PC-9 (cell line): ENCODE measurements around the gene EPN1. TPM values are rescaled to one million over a fixed set of nuclear protein-coding genes. Genes with fewer than 3 reads are reported as not detected.

ENCODE experiments used
- BruUV-seq: library from RNA; stranded (reverse); fragments of 400-500 nt; replicated peaks from 2 replicates; lab custom pipeline; 2021; lab: Mats Ljungman, UMichigan
- CTCF ChIA-PET: fragments of 300-600 bp; sonication (Branson Sonifier 250); formaldehyde crosslinking; loops from one replicate; lab custom pipeline; 2022; ENCODE audit warnings: antibody characterized with exemption; lab: Charles Lee
- POLR2A ChIA-PET: fragments of 300-600 bp; sonication (Branson Sonifier 250); formaldehyde crosslinking; loops from one replicate; lab custom pipeline; 2022; ENCODE audit warnings: antibody characterized with exemption; ENCODE audit not compliant: unreplicated experiment; lab: Charles Lee
- DNase-seq, 2 experiments: peaks; one replicate each; pipeline versions ENCODE4 v3.0.0 to v3.0.0-alpha.2; 2015 to 2022; ENCODE audit warnings: mixed read lengths in 1 of 2
- H2AFZ ChIP-seq: fragments of 200-600 bp; sonication (generic); 2 replicates; pipeline ENCODE4 v1.8.1; 2017; ENCODE audit warnings: antibody characterized with exemption
- H3F3A ChIP-seq: fragments of 200-600 bp; sonication (generic); 2 replicates; pipeline ENCODE4 v1.8.1; 2017; ENCODE audit warnings: antibody characterized with exemption, mild to moderate bottlenecking, low read depth; ENCODE audit not compliant: insufficient read depth
- H3K27ac ChIP-seq: fragments of 200-600 bp; sonication (generic); 2 replicates; pipeline ENCODE4 v1.6.1; 2016; ENCODE audit warnings: mixed run types
- H3K27me3 ChIP-seq: fragments of 200-600 bp; sonication (generic); 2 replicates; pipeline ENCODE4 v1.6.1; 2016; ENCODE audit warnings: low read depth, mixed run types; ENCODE audit not compliant: insufficient read depth
- H3K36me3 ChIP-seq: fragments of 200-600 bp; sonication (generic); 2 replicates; pipeline ENCODE4 v1.6.1; 2016; ENCODE audit warnings: low read depth, mixed run types
- H3K4me1 ChIP-seq: fragments of 200-600 bp; sonication (generic); replicated peaks from 2 replicates; pipeline ENCODE4 v1.6.1; 2016; ENCODE audit warnings: mixed run types; ENCODE audit not compliant: insufficient read depth
- H3K4me2 ChIP-seq: fragments of 200-600 bp; sonication (generic); 2 replicates; pipeline ENCODE4 v1.6.1; 2017; ENCODE audit warnings: mixed run types
- H3K4me3 ChIP-seq: fragments of 200-600 bp; sonication (generic); 2 replicates; pipeline ENCODE4 v1.6.1; 2016; ENCODE audit warnings: mixed run types
- H3K79me2 ChIP-seq: fragments of 200-600 bp; sonication (generic); 2 replicates; pipeline ENCODE4 v1.6.1; 2017; ENCODE audit warnings: low read depth, mixed run types
- H3K9me2 ChIP-seq: fragments of 200-600 bp; sonication (generic); 2 replicates; pipeline ENCODE4 v1.8.1; 2017; ENCODE audit warnings: mild to moderate bottlenecking; ENCODE audit not compliant: insufficient read depth
- H3K9me3 ChIP-seq: fragments of 200-600 bp; sonication (generic); 2 replicates; pipeline ENCODE4 v1.8.1; 2016; ENCODE audit warnings: low read depth; ENCODE audit not compliant: insufficient read depth
- H4K20me1 ChIP-seq: fragments of 200-600 bp; sonication (generic); 2 replicates; pipeline ENCODE4 v1.8.1; 2017; ENCODE audit not compliant: insufficient read depth
- EZH2 ChIP-seq: fragments of 200-600 bp; sonication (generic); IDR thresholded peaks from 2 replicates; pipeline ENCODE4 v1.8.0; 2017; ENCODE audit warnings: antibody characterized with exemption, low read depth
- intact Hi-C: fragments of 100-400 bp; cut with micrococcal nuclease; formaldehyde crosslinking; loops from one replicate; pipeline ENCODE4 v1.10.0; 2022; ENCODE audit not compliant: unreplicated experiment
- total RNA-seq: library from RNA; stranded (reverse); gene quantifications from 2 replicates; pipeline ENCODE4 v1.2.3, GENCODE V29; 2021
- TF ChIP-seq, protein P1 (sequence below): fragments of 200-600 bp; sonication (generic); conservative IDR thresholded peaks from 2 replicates; pipeline ENCODE4 v1.6.1; 2017; ENCODE audit warnings: mixed run types, antibody characterized with exemption, mild to moderate bottlenecking, moderate library complexity

EPN1 gene
- total RNA-seq, 1 experiment from 2014 or later, result 232 TPM

DNA sequence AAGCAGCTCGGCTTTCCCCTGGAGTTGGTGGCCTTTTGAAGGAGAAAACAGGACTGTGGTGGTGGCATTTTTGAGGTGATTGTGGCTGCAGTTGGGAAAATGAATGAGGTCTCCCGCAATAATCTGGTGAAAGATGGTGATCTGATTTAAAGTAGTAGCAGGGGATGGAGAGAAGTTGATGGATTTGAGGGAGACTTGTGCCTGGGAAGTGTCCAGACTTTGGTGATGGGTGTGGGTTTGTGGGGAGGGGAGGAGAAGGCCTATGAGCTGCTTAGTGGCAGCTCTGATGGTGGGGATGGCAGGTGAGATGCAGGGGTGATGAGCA, 4.0 kb upstream of the EPN1 start:
- H3K9me2 ChIP-seq, result no peaks in the 10 kb centered on the region
- POLR2A ChIA-PET, result no interaction called here
- H3K27me3 ChIP-seq, result no peaks in the 10 kb centered on the region
- peaks cover 61% of the 10 kb centered on the region for H3K4me1 ChIP-seq
- BruUV-seq, result no TSS peak
- CTCF ChIA-PET, result no interaction called here
- peaks cover 80% of the 10 kb centered on the region for H3F3A ChIP-seq
- H3K36me3 ChIP-seq, result peaks cover 41% of the 10 kb centered on the region
- peaks cover 85% of the 10 kb centered on the region for H3K79me2 ChIP-seq
- TF ChIP-seq, protein P1, sequence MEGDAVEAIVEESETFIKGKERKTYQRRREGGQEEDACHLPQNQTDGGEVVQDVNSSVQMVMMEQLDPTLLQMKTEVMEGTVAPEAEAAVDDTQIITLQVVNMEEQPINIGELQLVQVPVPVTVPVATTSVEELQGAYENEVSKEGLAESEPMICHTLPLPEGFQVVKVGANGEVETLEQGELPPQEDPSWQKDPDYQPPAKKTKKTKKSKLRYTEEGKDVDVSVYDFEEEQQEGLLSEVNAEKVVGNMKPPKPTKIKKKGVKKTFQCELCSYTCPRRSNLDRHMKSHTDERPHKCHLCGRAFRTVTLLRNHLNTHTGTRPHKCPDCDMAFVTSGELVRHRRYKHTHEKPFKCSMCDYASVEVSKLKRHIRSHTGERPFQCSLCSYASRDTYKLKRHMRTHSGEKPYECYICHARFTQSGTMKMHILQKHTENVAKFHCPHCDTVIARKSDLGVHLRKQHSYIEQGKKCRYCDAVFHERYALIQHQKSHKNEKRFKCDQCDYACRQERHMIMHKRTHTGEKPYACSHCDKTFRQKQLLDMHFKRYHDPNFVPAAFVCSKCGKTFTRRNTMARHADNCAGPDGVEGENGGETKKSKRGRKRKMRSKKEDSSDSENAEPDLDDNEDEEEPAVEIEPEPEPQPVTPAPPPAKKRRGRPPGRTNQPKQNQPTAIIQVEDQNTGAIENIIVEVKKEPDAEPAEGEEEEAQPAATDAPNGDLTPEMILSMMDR, result no peak
- no peak for TF ChIP-seq EZH2
- no peak overlapping the region for H3K4me3 ChIP-seq
- H3K9me3 ChIP-seq, result no peaks in the 10 kb centered on the region
- no peak overlapping the region for H3K27ac ChIP-seq
- DNase-seq, result no peak
- intact Hi-C loops, result no loop called here
- H4K20me1 ChIP-seq, result peaks cover 77% of the 10 kb centered on the region
- H3K4me2 ChIP-seq, result 0 out of 2 replicates have a peak overlapping the region, but pooled peaks have one; percentile 15
- H2AFZ ChIP-seq, result no peak overlapping the region

GRCh38 chr19:55672418-55672817, 2.6 kb upstream of the EPN1 start:
- Histone ChIP-seq H3F3A (peaks cover 66% of the 10 kb centered on the region), H3K79me2 (peaks cover 85% of the 10 kb centered on the region), H3K4me2 (no peak overlapping the region), H3K27me3 (no peaks in the 10 kb centered on the region), H3K9me3 (no peaks in the 10 kb centered on the region), H3K27ac (no peak overlapping the region), H4K20me1 (peaks cover 75% of the 10 kb centered on the region), H2AFZ (no peak overlapping the region), H3K4me3 (no peak overlapping the region), H3K4me1 (peaks cover 60% of the 10 kb centered on the region), H3K36me3 (peaks cover 36% of the 10 kb centered on the region), H3K9me2 (no peaks in the 10 kb centered on the region)
- BruUV-seq, result no TSS peak
- ChIA-PET CTCF (no interaction called here), POLR2A (no interaction called here)
- TF ChIP-seq, protein P1, result no peak
- no peak for TF ChIP-seq EZH2
- DNase-seq, result no peak
- intact Hi-C loops, result no loop called here

DNA sequence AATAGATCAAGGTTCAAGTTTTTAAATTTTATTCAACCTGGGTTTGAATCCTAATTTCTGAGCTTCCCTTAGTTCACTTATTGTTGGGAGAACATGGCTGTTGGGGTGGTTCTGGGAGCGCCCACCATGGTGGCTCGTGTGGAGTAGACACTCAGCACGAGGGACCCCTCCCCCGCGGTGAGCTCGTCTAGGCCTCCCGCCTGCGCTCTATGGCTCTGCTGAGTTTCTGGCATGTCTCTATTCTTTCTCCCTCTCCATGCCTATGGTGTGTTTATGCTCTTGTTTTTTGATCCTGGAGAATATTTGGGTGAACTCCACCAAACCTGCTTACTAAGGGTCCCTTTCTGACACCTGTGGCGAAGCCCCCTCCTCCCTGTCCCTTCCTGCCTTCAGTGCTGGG, 1.6 kb upstream of the EPN1 start:
- intact Hi-C loops, result no loop called here
- TF ChIP-seq, protein P1, result no peak
- no peak for TF ChIP-seq EZH2
- peaks cover 57% of the 10 kb centered on the region for H3F3A ChIP-seq
- no peak for DNase-seq
- H3K27ac ChIP-seq, result no peak overlapping the region
- no peaks in the 10 kb centered on the region for H3K9me2 ChIP-seq
- H3K4me2 ChIP-seq, result no peak overlapping the region
- no peak overlapping the region for H2AFZ ChIP-seq
- peaks cover 64% of the 10 kb centered on the region for H4K20me1 ChIP-seq
- BruUV-seq, result no TSS peak
- no peaks in the 10 kb centered on the region for H3K9me3 ChIP-seq
- H3K4me1 ChIP-seq, result peaks cover 50% of the 10 kb centered on the region
- H3K4me3 ChIP-seq, result no peak overlapping the region
- peaks cover 34% of the 10 kb centered on the region for H3K36me3 ChIP-seq
- no peaks in the 10 kb centered on the region for H3K27me3 ChIP-seq
- POLR2A ChIA-PET, result no interaction called here
- CTCF ChIA-PET, result interaction anchor here (0.5 kb wide), 2 partner anchors 155 to 529 kb away, joined by 3 read pairs; no protein-coding TSS in a partner anchor
- H3K79me2 ChIP-seq, result peaks cover 85% of the 10 kb centered on the region
